SHP77 treated with DMSO at 0.1 percent for 48 hours (cell line): ENCODE measurements around the gene CENPO.

Source experiments
- DNase-seq: peaks from one replicate; lab custom pipeline; 2025; lab: John Stamatoyannopoulos, UW

The CENPO gene

GRCh38 chr2:24792874-24793760 is at the start of gene CENPO, which contains the start of gene PTRHD1:
Gene CENPO (plus strand): TSS chr2:24793425. CDS start chr2:24793920, 495 bp downstream.
Gene PTRHD1 (minus strand): TSS chr2:24793391. CDS start chr2:24793377, 14 bp downstream.
- DNase-seq, result peak; percentile 95

DNA sequence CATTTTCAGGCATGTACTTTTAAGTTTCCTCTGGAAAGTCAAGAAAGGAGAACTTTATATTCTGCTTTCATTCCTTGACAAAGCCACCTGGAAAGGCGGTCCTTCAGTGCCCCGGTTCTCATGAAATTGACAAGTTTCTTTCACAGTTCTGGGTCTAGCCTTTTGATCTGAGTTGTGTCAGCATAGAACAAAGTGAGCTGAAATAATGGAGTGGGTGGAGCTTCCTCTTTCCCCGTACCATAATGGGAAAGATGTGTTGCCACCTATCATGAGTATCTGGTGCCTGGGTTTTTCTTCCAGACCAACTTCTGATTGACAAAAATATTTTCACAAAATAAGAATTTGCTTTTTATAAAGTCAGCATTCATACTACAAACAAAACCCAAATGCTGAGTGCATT is 49.3 kb upstream of the CENPO start:
- DNase-seq, result no peak

- no peak for DNase-seq
Measured at GRCh38 chr2:24744356-24744755, 48.9 kb upstream of the CENPO start.

GRCh38 chr2:24745825-24746224 is 47.4 kb upstream of the CENPO start:
- DNase-seq, result no peak

- no peak for DNase-seq
Measured at GRCh38 chr2:24747299-24747698, 45.9 kb upstream of the CENPO start.

- DNase-seq, result no peak
Measured at GRCh38 chr2:24749069-24749691, 44.0 kb upstream of the CENPO start.

GRCh38 chr2:24754985-24755705 is 38.1 kb upstream of the CENPO start:
- DNase-seq, result no peak

DNA sequence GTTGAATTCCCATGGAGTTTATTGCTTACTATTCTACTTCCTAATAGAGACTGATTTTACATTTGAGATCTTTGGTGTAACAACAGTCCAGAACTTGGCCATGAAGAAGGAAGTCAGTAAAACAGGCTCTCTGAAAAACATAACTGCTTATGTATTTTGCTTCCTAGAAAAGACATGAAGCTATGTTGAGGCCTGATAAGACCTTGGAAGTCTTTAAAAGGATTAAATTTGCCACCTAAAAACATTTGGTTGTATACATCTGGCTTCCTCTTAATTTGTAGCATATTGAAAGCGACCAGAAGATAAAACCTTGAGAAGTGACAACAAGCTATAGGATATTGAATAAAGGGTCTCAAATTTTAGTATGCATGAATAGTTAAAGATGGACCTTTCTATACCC is 36.4 kb upstream of the CENPO start:
- DNase-seq, result no peak

- no peak for DNase-seq
Measured at GRCh38 chr2:24761866-24762265, 31.4 kb upstream of the CENPO start.

- no peak for DNase-seq
Measured at GRCh38 chr2:24762518-24762917, 30.7 kb upstream of the CENPO start.

DNA sequence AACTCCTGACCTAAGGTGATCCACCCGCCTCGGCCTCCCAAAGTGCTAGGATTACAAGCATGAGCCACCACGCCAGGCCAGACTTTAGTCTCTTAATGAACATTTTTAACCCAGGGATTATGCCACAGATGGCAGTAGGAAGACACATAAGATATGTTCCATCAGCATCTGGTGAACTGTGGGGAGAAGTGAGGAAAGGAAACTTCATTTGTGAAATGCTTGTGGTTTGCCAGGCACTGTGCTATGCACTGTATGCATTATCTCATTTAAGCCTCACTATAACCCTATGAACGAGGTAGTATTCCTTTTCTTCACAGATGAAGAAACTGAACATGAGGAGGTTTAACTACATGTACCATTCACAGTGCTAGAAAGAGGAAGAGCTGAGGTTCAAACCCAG is 29.4 kb upstream of the CENPO start:
- DNase-seq, result no peak

DNA sequence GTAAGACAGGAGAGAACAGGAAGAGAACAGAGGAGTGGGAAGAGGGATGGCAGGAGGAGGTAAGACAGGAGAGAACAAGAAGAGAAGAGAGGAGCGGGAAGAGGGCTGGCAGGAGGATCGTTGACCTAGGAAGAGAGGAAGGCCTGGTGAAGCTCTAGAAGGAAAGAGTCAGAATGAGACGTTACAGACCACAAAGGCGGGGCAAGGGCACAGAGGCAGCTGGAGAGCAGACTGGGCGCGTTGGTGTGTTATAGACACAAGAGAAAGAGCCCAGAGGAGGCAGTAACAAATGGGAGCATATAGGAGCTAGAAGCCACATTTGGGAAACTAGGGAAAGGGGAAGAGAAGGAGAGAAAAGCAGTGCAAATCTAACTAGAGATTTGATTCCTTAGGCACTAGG is 26.6 kb upstream of the CENPO start:
- DNase-seq, result no peak

DNA sequence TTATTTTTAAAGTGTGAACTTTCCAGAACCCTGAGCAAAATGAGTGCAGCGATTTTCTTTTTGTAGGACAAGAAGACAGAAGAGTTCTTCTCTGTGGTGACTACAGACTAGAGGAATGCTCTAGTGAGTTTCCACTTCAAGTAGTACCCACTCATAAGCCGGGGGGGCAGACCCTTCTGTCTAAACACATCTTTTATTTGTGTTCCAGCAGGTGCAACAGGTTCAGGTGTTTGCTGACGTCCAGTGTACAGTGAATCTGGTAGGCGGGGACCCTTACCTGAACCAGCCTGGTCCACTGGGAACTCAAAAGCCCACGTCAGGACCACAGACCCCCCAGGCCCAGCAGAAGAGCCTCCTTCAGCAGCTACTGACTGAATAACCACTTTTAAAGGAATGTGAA is 25.2 kb upstream of the CENPO start:
- DNase-seq, result no peak

GRCh38 chr2:24768601-24769000 is 24.6 kb upstream of the CENPO start:
- no peak for DNase-seq

DNA sequence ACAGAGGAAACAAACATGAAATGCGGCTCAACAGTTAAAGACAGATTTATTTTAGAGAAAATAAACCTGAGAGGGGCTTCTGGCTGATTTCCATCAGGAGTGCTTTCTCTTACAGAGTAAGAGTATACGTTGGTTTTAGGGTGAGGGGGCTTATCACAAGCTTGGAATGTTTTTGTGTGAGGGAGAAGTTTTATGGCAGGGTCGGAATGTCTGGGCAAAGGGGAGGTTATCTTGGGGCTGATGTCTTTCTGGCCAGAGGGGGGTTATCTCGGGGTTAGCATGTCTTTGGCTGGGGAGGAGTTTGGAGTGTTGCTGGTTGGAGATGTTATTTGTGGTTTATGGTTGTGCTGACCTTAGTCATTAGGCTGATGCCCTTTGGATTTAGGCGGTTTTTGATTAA is 22.2 kb upstream of the CENPO start:
- DNase-seq, result no peak

DNA sequence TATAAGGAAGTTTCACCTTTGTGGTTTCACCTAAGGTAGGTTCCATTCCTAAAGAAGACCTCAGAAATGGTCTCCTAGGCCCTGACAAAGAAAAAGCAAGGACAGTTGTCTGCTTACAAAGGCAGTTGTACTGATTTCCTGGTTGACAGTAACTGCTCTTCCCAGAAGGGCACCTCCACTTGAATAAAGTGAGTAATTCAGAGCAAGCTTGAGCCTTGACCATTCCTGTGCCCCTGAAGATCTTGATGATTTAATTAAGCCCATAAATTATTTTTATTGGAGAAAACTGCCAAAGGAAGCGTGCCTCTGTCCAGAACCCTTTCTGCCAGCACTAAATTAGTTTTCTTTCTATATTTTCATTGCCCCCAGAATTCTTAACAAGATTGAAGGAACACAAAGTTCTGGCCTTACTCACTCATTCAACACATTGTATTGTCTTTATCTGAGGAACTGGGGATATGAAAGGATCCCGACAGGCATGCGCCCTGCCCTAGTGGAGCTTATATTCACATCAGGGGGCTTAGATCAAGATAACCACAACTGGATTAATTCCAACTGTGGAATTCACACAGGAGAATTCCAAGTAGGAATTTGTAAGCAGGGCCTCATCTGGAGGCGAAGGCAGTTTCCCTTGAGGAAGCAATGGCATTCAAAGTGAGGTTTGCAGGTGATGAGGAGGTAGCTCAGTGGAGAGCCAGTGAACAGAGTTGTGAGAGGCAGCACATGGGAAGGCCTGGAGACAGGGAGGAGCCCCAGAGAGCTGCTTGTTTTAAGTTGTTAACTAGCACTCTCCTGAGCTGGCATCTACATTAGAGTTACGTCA is 21.2 kb upstream of the CENPO start:
- DNase-seq, result no peak

DNA sequence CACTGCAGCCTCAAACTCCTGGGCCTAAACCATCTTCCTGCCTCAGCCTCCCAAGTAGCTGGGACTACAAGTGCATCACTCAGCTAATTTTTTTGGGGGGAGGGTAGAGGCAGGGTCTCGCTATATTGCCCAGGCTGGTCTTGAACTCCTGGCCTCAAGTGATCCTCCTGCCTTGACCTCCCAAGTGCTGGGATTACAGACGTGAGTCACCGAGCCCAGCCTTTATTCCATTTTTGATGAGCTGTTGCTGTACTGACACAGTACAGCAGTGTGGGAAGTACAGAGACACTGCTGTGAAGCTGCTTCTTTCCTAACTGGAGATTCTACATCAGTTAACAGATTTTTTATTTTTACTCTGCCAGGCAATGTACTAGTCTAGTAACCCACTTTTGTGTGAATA is 18.9 kb upstream of the CENPO start:
- no peak for DNase-seq

- no peak for DNase-seq
Measured at GRCh38 chr2:24779116-24779515, 14.1 kb upstream of the CENPO start.

DNA sequence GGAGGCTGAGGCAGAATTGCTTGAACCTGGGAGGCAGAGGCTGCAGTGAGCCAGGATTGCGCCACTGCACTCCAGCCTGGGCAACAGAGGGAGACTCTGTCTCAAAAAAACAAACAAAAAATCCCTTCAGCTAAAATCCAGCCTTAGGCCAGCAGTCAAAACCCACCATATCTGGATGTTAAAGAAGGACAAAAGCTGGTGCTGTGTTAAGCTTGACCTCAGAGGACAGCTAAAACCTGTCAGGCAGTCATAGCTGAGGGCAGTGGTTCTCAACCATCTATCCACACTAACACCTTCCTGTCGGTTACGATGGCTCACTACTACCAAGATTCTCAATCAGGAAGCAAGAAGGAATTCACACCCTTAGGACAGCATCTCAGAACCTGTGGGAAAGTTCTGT is 9.6 kb upstream of the CENPO start:
- DNase-seq, result no peak

GRCh38 chr2:24785671-24786321 is 7.4 kb upstream of the CENPO start:
- no peak for DNase-seq

DNA sequence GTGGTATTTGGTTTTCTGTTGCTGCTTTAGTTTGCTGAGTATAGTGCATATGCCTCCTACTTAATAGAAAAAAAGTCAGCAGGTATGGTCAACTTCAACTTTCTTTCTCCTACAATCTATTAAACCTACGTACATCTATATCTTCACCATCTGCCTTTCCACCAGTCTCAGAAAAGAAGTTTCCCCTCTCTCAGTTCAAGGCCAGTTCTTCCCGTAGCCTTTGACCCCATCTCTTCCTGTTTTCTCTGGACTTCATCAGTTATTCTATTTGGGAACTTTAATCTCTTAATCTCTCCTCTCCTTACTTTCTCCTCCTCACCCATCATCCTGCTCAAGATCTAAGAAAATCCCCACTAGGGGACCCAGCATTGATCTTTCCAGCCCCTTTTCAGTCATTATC is 5.7 kb upstream of the CENPO start:
- DNase-seq, result no peak
